HepG2 (cell line): ENCODE results near the gene SFTPA2. TPM values are rescaled to one million over a fixed set of nuclear protein-coding genes. Genes with fewer than 3 reads are reported as not detected.

Experiments used
- ATAC-seq: fragments of 200-7000 bp; cut with Tn5 transposase; 3 replicates; pipeline ENCODE4 v1.9.1; 2020; ENCODE audit warnings: mild to moderate bottlenecking, moderate library complexity
- BruUV-seq: library from RNA; stranded (reverse); fragments of 400-500 nt; replicated peaks from 2 replicates; lab custom pipeline; 2021; lab: Mats Ljungman, UMichigan
- CTCF ChIA-PET: fragments of 300-600 bp; formaldehyde crosslinking; extraction: SDS; loops from one replicate; lab custom pipeline; 2021; ENCODE audit warnings: low total read pairs, inconsistent platforms, low intra/inter-chr PET ratio; lab: Yijun Ruan, JAX
- POLR2A ChIA-PET: fragments of 350-600 bp; sonication (Branson Sonifier 250); formaldehyde crosslinking; loops from one replicate; lab custom pipeline; 2020; ENCODE audit warnings: antibody characterized with exemption, inconsistent platforms; lab: Yijun Ruan, JAX
- DNase-seq: peaks from one replicate; pipeline ENCODE4 v3.0.0-alpha.2; 2015; ENCODE audit warnings: low spot score
- FAIRE-seq: peaks from 3 replicates; lab custom pipeline; 2011; peaks lifted over from hg19 to GRCh38; lab: Jason Lieb, UNC
- H2AFZ ChIP-seq: one replicate; pipeline ENCODE4 v1.6.1; 2011; ENCODE audit warnings: low read length, inconsistent platforms
- H3K27ac ChIP-seq: fragments of 300-600 bp; 3 replicates; pipeline ENCODE4 v1.8.0; 2011; ENCODE audit warnings: mixed run types, mild to moderate bottlenecking, mixed read lengths, low read length, inconsistent platforms; ENCODE audit not compliant: insufficient read depth; ENCODE audit errors: extremely low read length
- H3K27me3 ChIP-seq, 2 experiments: fragments of 200-600 bp in 1 of 2; 2 replicates in 1 of 2; 3 replicates in 1 of 2; pipeline versions ENCODE4 v1.6.0 to v1.8.0; 2011; ENCODE audit warnings: low read length in 2 of 2, mild to moderate bottlenecking in 2 of 2, moderate library complexity in 2 of 2, inconsistent platforms in 1 of 2; ENCODE audit not compliant: insufficient read depth in 2 of 2, control insufficient read depth in 1 of 2
- H3K36me3 ChIP-seq, 2 experiments: fragments of 200-600 bp in 1 of 2; replicated peaks in 1 of 2; 2 replicates in 1 of 2; 3 replicates in 1 of 2; pipeline versions ENCODE4 v1.5.1 to v1.8.0; 2011; ENCODE audit warnings: low read length in 2 of 2, inconsistent platforms in 1 of 2; ENCODE audit not compliant: insufficient read depth in 2 of 2, control insufficient read depth in 1 of 2
- H3K4me1 ChIP-seq: 2 replicates; pipeline ENCODE4 v1.5.1; 2012; ENCODE audit warnings: low read length, inconsistent platforms; ENCODE audit not compliant: insufficient read depth
- H3K4me2 ChIP-seq: 2 replicates; pipeline ENCODE4 v1.6.0; 2011; ENCODE audit warnings: low read depth, low read length, inconsistent platforms
- H3K4me3 ChIP-seq, 3 experiments: fragments of 200-600 bp in 1 of 3; sonication (generic), shearing (Covaris generic) in 1 of 3; replicated peaks in 1 of 3; 2 replicates each; pipeline ENCODE4 v1.5.1; 2011 to 2016; ENCODE audit warnings: low read length in 3 of 3, inconsistent platforms in 2 of 3, low read depth in 2 of 3, mild to moderate bottlenecking in 2 of 3, control low read depth in 1 of 3, mixed read lengths in 1 of 3; ENCODE audit not compliant: insufficient read depth in 1 of 3
- H3K79me2 ChIP-seq: one replicate; pipeline ENCODE4 v1.6.1; 2011; ENCODE audit warnings: low read length, inconsistent platforms; ENCODE audit not compliant: insufficient read depth
- H3K9ac ChIP-seq: 2 replicates; pipeline ENCODE4 v1.6.0; 2011; ENCODE audit warnings: mild to moderate bottlenecking, low read depth, low read length, inconsistent platforms; ENCODE audit not compliant: insufficient read depth
- H3K9me3 ChIP-seq: 2 replicates; pipeline ENCODE4 v1.5.1; 2012; ENCODE audit warnings: mild to moderate bottlenecking, low read length
- H4K20me1 ChIP-seq: 2 replicates; pipeline ENCODE4 v1.6.0; 2011; ENCODE audit warnings: inconsistent platforms, mild to moderate bottlenecking, low read length, moderate library complexity; ENCODE audit not compliant: insufficient read depth
- FOXC1 ChIP-seq: sonication (generic); formaldehyde crosslinking; IDR thresholded peaks from 2 replicates; pipeline ENCODE4 v1.8.0; 2022; ENCODE audit warnings: mild to moderate bottlenecking, missing genetic modification reagents, borderline replicate concordance
- GMEB2 ChIP-seq: IDR thresholded peaks from 2 replicates; pipeline ENCODE4 v1.6.1; 2016; ENCODE audit warnings: missing biosample characterization, missing genetic modification reagents, low read depth
- KLF15 ChIP-seq: sonication (generic); formaldehyde crosslinking; IDR thresholded peaks from 2 replicates; pipeline ENCODE4 v1.8.1; 2023; ENCODE audit warnings: borderline replicate concordance, mild to moderate bottlenecking, inconsistent platforms, missing genetic modification reagents, mixed read lengths
- NCOA1 ChIP-seq: sonication (generic); formaldehyde crosslinking; IDR thresholded peaks from 2 replicates; pipeline ENCODE4 v1.9.0; 2021; ENCODE audit warnings: missing genetic modification reagents
- RAD21 ChIP-seq: fragments of 450-650 bp; formaldehyde crosslinking; IDR thresholded peaks from 2 replicates; pipeline ENCODE4 v1.5.0; 2020; ENCODE audit warnings: mild to moderate bottlenecking
- YEATS2 ChIP-seq: sonication (generic); formaldehyde crosslinking; IDR thresholded peaks from 2 replicates; pipeline ENCODE4 v1.4.0; 2020; ENCODE audit warnings: missing genetic modification reagents, borderline replicate concordance
- ZNF17 ChIP-seq: sonication (generic); formaldehyde crosslinking; IDR thresholded peaks from 2 replicates; pipeline ENCODE4 v1.5.0; 2020; ENCODE audit warnings: mild to moderate bottlenecking, missing genetic modification reagents
- ZNF33B ChIP-seq: sonication (generic); formaldehyde crosslinking; IDR thresholded peaks from 2 replicates; pipeline ENCODE4 v1.5.1; 2020; ENCODE audit warnings: mild to moderate bottlenecking, missing genetic modification reagents
- ZNF615 ChIP-seq: sonication (generic); formaldehyde crosslinking; IDR thresholded peaks from 2 replicates; pipeline ENCODE4 v1.5.0; 2020; ENCODE audit warnings: mild to moderate bottlenecking, missing genetic modification reagents, borderline replicate concordance
- WGBS: methylation state at CpG from one replicate; pipeline ENCODE4 v1.1.6; 2017; ENCODE audit warnings: low lambda C conversion rate; 5-methylcytosine and 5-hydroxymethylcytosine counted together
- in situ Hi-C: cut with HindIII; loops from 2 replicates; pipeline ENCODE4 v1.10.0; 2017; ENCODE audit warnings: low pct_unique_long_range_greater_than_20kb; ENCODE audit not compliant: extremely low pct_ligation_motif_present
- intact Hi-C: fragments of 100-400 bp; cut with micrococcal nuclease; formaldehyde crosslinking; loops from one replicate; pipeline ENCODE4 v1.10.0; 2022; ENCODE audit not compliant: unreplicated experiment
- polyA plus RNA-seq, 8 experiments: library from polyadenylated mRNA; depleted of rRNA in 3 of 8; stranded (reverse) in 7 of 8; unstranded in 1 of 8; fragments of >200 nt; fragmentation: Illumina TruSeq in 4 of 8; extraction: Trizol in 4 of 8; gene quantifications; 2 replicates each; pipeline versions ENCODE4 v1.2.1 to v1.2.3, GENCODE V29; 2011 to 2016; ENCODE audit warnings: low read depth in 4 of 8, missing spikeins in 1 of 8, mixed read lengths in 1 of 8; ENCODE audit not compliant: insufficient read depth in 1 of 8
- total RNA-seq, 5 experiments: library from RNA; depleted of rRNA; stranded (reverse); fragments of >200 nt; fragmentation: Illumina TruSeq; extraction: Trizol; gene quantifications; 2 replicates each; pipeline ENCODE4 v1.2.3, GENCODE V29; 2016; ENCODE audit warnings: low read depth in 1 of 5
- TF ChIP-seq, protein P1 (sequence below): sonication (generic); formaldehyde crosslinking; IDR thresholded peaks from 2 replicates; pipeline ENCODE4 v1.5.1; 2020; ENCODE audit warnings: missing genetic modification reagents, mild to moderate bottlenecking, borderline replicate concordance
- TF ChIP-seq, protein P2 (sequence below): sonication (generic); formaldehyde crosslinking; IDR thresholded peaks from 2 replicates; pipeline ENCODE4 v1.9.0; 2021; ENCODE audit warnings: missing genetic modification reagents, mild to moderate bottlenecking, borderline replicate concordance
- TF ChIP-seq, protein P3 (sequence below): sonication (generic); formaldehyde crosslinking; IDR thresholded peaks from 2 replicates; pipeline ENCODE4 v1.8.0; 2022; ENCODE audit warnings: missing genetic modification reagents, mild to moderate bottlenecking, moderate library complexity, borderline replicate concordance
- TF ChIP-seq, protein P4 (sequence below): sonication (generic); formaldehyde crosslinking; IDR thresholded peaks from 2 replicates; pipeline ENCODE4 v1.9.0; 2022; ENCODE audit warnings: missing genetic modification reagents, mild to moderate bottlenecking, borderline replicate concordance

The SFTPA2 gene
- total and polyA plus RNA-seq, 2 of the 13 experiments (the other 11 are each of a cell fraction or from before 2014, with no cell fraction given) = 0.04 TPM; not detected in 1

DNA sequence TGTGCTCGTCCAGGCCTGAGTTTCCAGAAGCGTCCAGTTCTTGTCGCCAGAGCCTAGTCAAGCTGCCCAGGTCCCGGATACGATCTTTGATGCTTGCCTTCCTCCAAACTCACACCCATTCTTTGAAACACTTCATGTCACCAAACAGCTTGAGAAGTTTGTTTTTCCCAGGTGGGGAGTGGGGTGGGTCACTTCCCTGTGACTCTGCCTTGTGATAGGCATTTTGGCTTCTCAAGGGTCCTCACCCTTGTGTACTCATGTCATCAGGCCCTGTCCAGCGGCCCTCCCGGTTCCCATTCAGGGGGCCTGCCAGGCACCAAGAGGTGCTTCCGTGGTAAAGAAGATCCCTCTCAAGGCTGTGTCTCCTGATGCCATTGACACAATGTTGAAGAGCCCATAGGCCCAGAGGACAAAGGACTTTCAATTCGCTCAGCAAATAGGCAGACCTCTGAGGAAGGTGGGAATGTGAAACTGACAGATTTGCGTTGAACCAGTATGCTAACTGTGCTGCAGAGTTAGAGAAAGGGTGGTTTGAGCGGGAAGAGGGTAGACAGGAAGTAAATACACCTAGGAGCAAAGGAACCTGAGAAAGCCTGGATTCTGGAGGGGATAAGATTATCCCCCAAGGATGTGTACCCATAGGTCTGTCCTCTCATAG is 25.8 kb upstream of the SFTPA2 start (continued):
- TF ChIP-seq, protein P1, sequence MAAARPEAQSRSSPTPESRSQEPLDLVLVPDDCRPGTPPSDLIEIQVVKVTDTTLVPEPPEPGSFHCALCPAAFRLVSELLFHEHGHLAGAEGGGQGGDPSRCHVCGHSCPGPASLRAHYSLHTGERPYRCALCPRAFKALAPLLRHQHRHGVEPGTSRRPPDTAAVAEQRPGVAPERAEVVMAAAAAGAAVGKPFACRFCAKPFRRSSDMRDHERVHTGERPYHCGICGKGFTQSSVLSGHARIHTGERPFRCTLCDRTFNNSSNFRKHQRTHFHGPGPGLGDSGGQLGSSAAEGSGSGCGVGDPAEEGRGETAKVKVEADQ = no peak

DNA sequence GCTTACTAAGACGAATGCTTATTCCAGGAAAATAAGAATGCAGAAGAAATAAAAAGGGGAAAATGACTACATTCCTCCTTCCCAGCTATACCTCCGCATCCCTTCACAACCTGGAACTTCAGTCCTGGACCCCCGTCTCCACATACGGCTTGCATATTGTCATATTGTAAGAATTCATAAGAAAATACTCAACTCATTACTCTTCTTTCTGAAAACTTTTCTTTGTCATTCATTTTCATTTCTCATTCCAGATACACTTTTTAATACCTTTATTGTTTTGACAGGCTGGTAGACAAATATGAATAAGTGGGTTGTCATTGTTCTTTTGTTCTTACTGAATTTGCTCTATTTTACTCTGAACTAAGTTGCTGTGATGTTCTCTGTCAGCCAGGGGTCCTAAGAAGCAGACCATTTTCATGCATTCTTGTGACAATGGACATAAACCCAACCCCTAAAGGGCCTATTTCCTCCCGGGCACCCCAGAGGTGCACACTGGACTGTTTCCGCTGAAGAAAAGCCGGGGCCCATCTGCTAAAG is 23.3 kb upstream of the SFTPA2 start:
- in situ Hi-C loops = no loop called here
- intact Hi-C loops = no loop called here
- Histone ChIP-seq H4K20me1 (no peaks in the 10 kb centered on the region), H3K4me3 (no peak overlapping the region), H3K27ac (no peak overlapping the region), H3K4me1 (no peaks in the 10 kb centered on the region), H3K4me2 (no peak overlapping the region), H3K9ac (no peak overlapping the region), H3K79me2 (no peaks in the 10 kb centered on the region), H3K27me3 (peaks cover under 1 to 1% of the 10 kb centered on the region in 2 experiments; a peak in 3 of 5 replicates), H2AFZ (no peak overlapping the region), H3K9me3 (no peaks in the 10 kb centered on the region), H3K36me3 (no peaks in the 10 kb centered on the region)
- no peak for DNase-seq
- CTCF ChIA-PET = no interaction called here
- no TSS peak for BruUV-seq
- FAIRE-seq = no peak
- ATAC-seq = no peak
- WGBS = 43% methylated on average over 7 of the region's 7 CpGs
- POLR2A ChIA-PET = no interaction called here
- TF ChIP-seq NCOA1 (CRISPR knock-in tag) = no peak
- no peak for TF ChIP-seq ZNF615 (CRISPR knock-in tag)
- no peak for TF ChIP-seq FOXC1 (CRISPR knock-in tag)
- TF ChIP-seq, protein P2, sequence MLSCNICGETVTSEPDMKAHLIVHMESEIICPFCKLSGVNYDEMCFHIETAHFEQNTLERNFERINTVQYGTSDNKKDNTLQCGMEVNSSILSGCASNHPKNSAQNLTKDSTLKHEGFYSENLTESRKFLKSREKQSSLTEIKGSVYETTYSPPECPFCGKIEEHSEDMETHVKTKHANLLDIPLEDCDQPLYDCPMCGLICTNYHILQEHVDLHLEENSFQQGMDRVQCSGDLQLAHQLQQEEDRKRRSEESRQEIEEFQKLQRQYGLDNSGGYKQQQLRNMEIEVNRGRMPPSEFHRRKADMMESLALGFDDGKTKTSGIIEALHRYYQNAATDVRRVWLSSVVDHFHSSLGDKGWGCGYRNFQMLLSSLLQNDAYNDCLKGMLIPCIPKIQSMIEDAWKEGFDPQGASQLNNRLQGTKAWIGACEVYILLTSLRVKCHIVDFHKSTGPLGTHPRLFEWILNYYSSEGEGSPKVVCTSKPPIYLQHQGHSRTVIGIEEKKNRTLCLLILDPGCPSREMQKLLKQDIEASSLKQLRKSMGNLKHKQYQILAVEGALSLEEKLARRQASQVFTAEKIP = no peak
- no peak for TF ChIP-seq ZNF33B (CRISPR knock-in tag)
- no peak for TF ChIP-seq KLF15 (CRISPR knock-in tag)
- TF ChIP-seq, protein P3, sequence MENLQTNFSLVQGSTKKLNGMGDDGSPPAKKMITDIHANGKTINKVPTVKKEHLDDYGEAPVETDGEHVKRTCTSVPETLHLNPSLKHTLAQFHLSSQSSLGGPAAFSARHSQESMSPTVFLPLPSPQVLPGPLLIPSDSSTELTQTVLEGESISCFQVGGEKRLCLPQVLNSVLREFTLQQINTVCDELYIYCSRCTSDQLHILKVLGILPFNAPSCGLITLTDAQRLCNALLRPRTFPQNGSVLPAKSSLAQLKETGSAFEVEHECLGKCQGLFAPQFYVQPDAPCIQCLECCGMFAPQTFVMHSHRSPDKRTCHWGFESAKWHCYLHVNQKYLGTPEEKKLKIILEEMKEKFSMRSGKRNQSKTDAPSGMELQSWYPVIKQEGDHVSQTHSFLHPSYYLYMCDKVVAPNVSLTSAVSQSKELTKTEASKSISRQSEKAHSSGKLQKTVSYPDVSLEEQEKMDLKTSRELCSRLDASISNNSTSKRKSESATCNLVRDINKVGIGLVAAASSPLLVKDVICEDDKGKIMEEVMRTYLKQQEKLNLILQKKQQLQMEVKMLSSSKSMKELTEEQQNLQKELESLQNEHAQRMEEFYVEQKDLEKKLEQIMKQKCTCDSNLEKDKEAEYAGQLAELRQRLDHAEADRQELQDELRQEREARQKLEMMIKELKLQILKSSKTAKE (CRISPR knock-in tag) = no peak
- no peak for TF ChIP-seq YEATS2 (CRISPR knock-in tag)
- no peak for TF ChIP-seq ZNF17
- TF ChIP-seq GMEB2 (CRISPR knock-in tag) = no peak
- TF ChIP-seq, protein P4, sequence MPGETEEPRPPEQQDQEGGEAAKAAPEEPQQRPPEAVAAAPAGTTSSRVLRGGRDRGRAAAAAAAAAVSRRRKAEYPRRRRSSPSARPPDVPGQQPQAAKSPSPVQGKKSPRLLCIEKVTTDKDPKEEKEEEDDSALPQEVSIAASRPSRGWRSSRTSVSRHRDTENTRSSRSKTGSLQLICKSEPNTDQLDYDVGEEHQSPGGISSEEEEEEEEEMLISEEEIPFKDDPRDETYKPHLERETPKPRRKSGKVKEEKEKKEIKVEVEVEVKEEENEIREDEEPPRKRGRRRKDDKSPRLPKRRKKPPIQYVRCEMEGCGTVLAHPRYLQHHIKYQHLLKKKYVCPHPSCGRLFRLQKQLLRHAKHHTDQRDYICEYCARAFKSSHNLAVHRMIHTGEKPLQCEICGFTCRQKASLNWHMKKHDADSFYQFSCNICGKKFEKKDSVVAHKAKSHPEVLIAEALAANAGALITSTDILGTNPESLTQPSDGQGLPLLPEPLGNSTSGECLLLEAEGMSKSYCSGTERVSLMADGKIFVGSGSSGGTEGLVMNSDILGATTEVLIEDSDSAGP = no peak
- TF ChIP-seq RAD21 (CRISPR knock-in tag) = no peak
